GM12878 (cell line): ENCODE results near the gene UBR2. TPM values are rescaled to one million over a fixed set of nuclear protein-coding genes. Genes with fewer than 3 reads are reported as not detected.

ENCODE experiments used
- ATAC-seq: fragments of 200-7000 bp; cut with Tn5 transposase; 3 replicates; pipeline ENCODE4 v1.9.1; 2020; ENCODE audit warnings: mild to moderate bottlenecking, moderate library complexity
- BruUV-seq: library from RNA; stranded (reverse); fragments of 400-500 nt; replicated peaks from 2 replicates; lab custom pipeline; 2021; lab: Mats Ljungman, UMichigan
- CTCF ChIA-PET: fragments of 300-600 bp; sonication (Branson Sonifier 250); formaldehyde crosslinking; extraction: SDS; loops from one replicate; lab custom pipeline; 2021; ENCODE audit warnings: inconsistent platforms; lab: Yijun Ruan, JAX
- POLR2A ChIA-PET: fragments of 350-600 bp; formaldehyde crosslinking; extraction: SDS; loops from one replicate; lab custom pipeline; 2021; ENCODE audit warnings: inconsistent platforms; lab: Charles Lee
- RAD21 ChIA-PET: fragments of 300-600 bp; sonication (Branson Sonifier 250); formaldehyde crosslinking; loops from one replicate; lab custom pipeline; 2023; ENCODE audit warnings: antibody characterized with exemption; ENCODE audit not compliant: unreplicated experiment; lab: Charles Lee
- SMC1A ChIA-PET: fragments of 300-600 bp; sonication (Branson Sonifier 250); formaldehyde crosslinking; loops from one replicate; lab custom pipeline; 2023; ENCODE audit not compliant: unreplicated experiment, uncharacterized antibody; lab: Charles Lee
- DNase-seq: peaks from one replicate; pipeline ENCODE4 v3.0.0-alpha.2; 2011; ENCODE audit warnings: low read depth, low spot score
- FAIRE-seq: peaks from 3 replicates; lab custom pipeline; 2011; peaks lifted over from hg19 to GRCh38; lab: Jason Lieb, UNC
- H2AFZ ChIP-seq: 2 replicates; pipeline ENCODE4 v1.6.0; 2011; ENCODE audit warnings: low read depth, low read length, control low read depth; ENCODE audit not compliant: control insufficient read depth
- H3K27ac ChIP-seq: 2 replicates; pipeline ENCODE4 v1.5.1; 2011; ENCODE audit warnings: control low read depth; ENCODE audit not compliant: control insufficient read depth, insufficient read depth
- H3K27me3 ChIP-seq, 2 experiments: replicated peaks in 1 of 2; 2 replicates each; pipeline versions ENCODE4 v1.6.0 to v1.6.1; 2011; ENCODE audit warnings: low read length in 1 of 2; ENCODE audit not compliant: control insufficient read depth in 2 of 2, insufficient read depth in 2 of 2
- H3K36me3 ChIP-seq, 2 experiments: 2 replicates each; pipeline ENCODE4 v1.5.1; 2011; ENCODE audit warnings: low read length in 1 of 2; ENCODE audit not compliant: control insufficient read depth in 2 of 2, insufficient read depth in 2 of 2
- H3K4me1 ChIP-seq: 2 replicates; pipeline ENCODE4 v1.6.1; 2011; ENCODE audit warnings: mild to moderate bottlenecking, low read length, moderate library complexity, mixed read lengths; ENCODE audit not compliant: control insufficient read depth, insufficient read depth
- H3K4me2 ChIP-seq: 2 replicates; pipeline ENCODE4 v1.6.0; 2011; ENCODE audit warnings: control low read depth; ENCODE audit not compliant: control insufficient read depth, insufficient read depth
- H3K4me3 ChIP-seq: fragments of 200-600 bp; sonication (generic); 2 replicates; pipeline ENCODE4 v1.5.1; 2016
- H3K79me2 ChIP-seq: 2 replicates; pipeline ENCODE4 v1.6.0; 2011; ENCODE audit warnings: low read length; ENCODE audit not compliant: control insufficient read depth, insufficient read depth
- H3K9ac ChIP-seq: 2 replicates; pipeline ENCODE4 v1.8.0; 2011; ENCODE audit warnings: low read length, control low read depth, mixed read lengths; ENCODE audit not compliant: control insufficient read depth, insufficient read depth
- H3K9me3 ChIP-seq: replicated peaks from 3 replicates; pipeline ENCODE4 v1.5.1; 2011; ENCODE audit warnings: mild to moderate bottlenecking, low read length; ENCODE audit not compliant: control insufficient read depth, insufficient read depth
- H4K20me1 ChIP-seq: 2 replicates; pipeline ENCODE4 v1.6.0; 2011; ENCODE audit not compliant: control insufficient read depth, insufficient read depth
- ATF7 ChIP-seq: fragments of 450-650 bp; IDR thresholded peaks from 2 replicates; pipeline ENCODE4 v1.6.1; 2016; ENCODE audit warnings: low read depth, mild to moderate bottlenecking
- BMI1 ChIP-seq: fragments of 450-650 bp; IDR thresholded peaks from 2 replicates; pipeline ENCODE4 v1.6.1; 2016; ENCODE audit warnings: mild to moderate bottlenecking, moderate library complexity, borderline replicate concordance
- CREM ChIP-seq: IDR thresholded peaks from 2 replicates; pipeline ENCODE4 v1.6.1; 2014; ENCODE audit warnings: antibody characterized with exemption, low read depth
- EED ChIP-seq: sonication (generic); IDR thresholded peaks from 2 replicates; pipeline ENCODE4 v1.6.1; 2016; ENCODE audit warnings: antibody characterized with exemption, low read depth
- EGR1 ChIP-seq, 2 experiments: IDR thresholded peaks; 1 replicate in 1 of 2; 2 replicates in 1 of 2; pipeline ENCODE4 v1.6.1; 2011 to 2012; ENCODE audit warnings: low read depth in 2 of 2, low read length in 2 of 2, borderline replicate concordance in 1 of 2, mild to moderate bottlenecking in 1 of 2, moderate library complexity in 1 of 2
- ETV6 ChIP-seq, 2 experiments: fragments of 450-650 bp in 1 of 2; IDR thresholded peaks in 1 of 2; conservative IDR thresholded peaks in 1 of 2; 2 replicates each; pipeline ENCODE4 v1.6.1; 2014; ENCODE audit warnings: antibody characterized with exemption in 1 of 2, borderline replicate concordance in 1 of 2, low read depth in 1 of 2, mild to moderate bottlenecking in 1 of 2, moderate library complexity in 1 of 2
- IKZF1 ChIP-seq: fragments of 450-650 bp; conservative IDR thresholded peaks from 2 replicates; pipeline ENCODE4 v1.6.1; 2017; ENCODE audit warnings: antibody characterized with exemption, mild to moderate bottlenecking
- JUNB ChIP-seq: IDR thresholded peaks from 2 replicates; pipeline ENCODE4 v1.6.1; 2016; ENCODE audit warnings: antibody characterized with exemption, mild to moderate bottlenecking
- PAX5 ChIP-seq: IDR thresholded peaks from 2 replicates; pipeline ENCODE4 v1.6.1; 2011; ENCODE audit warnings: low read depth, low read length, borderline replicate concordance
- RFX5 ChIP-seq: IDR thresholded peaks from 2 replicates; pipeline ENCODE4 v1.6.1; 2011; ENCODE audit warnings: low read depth, low read length, improper control_type of control experiment
- ZNF24 ChIP-seq: fragments of 450-650 bp; IDR thresholded peaks from 2 replicates; pipeline ENCODE4 v1.6.1; 2017; ENCODE audit warnings: antibody characterized with exemption, mild to moderate bottlenecking
- WGBS: methylation state at CpG from one replicate; pipeline ENCODE4 v1.1.6; 2016; ENCODE audit warnings: low lambda C conversion rate; ENCODE audit not compliant: insufficient replicate concordance, insufficient coverage; ENCODE audit errors: missing lambda C conversion rate; 5-methylcytosine and 5-hydroxymethylcytosine counted together
- in situ Hi-C: fragments of 300-500 bp; cut with MboI; formaldehyde crosslinking; loops from 9 replicates; pipeline ENCODE4 v1.14.3; 2018; ENCODE audit warnings: mixed read lengths
- intact Hi-C: fragments of 100-400 bp; cut with micrococcal nuclease; formaldehyde crosslinking; loops from one replicate; pipeline ENCODE4 v1.14.2; 2022; ENCODE audit not compliant: unreplicated experiment
- polyA plus RNA-seq, 11 experiments: library from polyadenylated mRNA; depleted of rRNA in 4 of 11; unstranded in 6 of 11; stranded (reverse) in 5 of 11; fragments of >200 nt; fragmentation: Nextera tagmentation in 4 of 11; fragmentation: Illumina TruSeq in 1 of 11; extraction: Ambion mirVana in 4 of 11; extraction: Trizol in 1 of 11; gene quantifications; 1 replicate in 1 of 11; 2 replicates in 10 of 11; pipeline versions ENCODE4 v1.2.1 to v1.2.3, GENCODE V29; 2011 to 2016; ENCODE audit warnings: inconsistent platforms in 2 of 11, missing spikeins in 2 of 11, low read depth in 1 of 11
- total RNA-seq, 4 experiments: library from RNA; depleted of rRNA in 3 of 4; stranded (reverse); fragments of >200 nt in 3 of 4; fragmentation: Illumina TruSeq in 1 of 4; extraction: Trizol in 1 of 4; gene quantifications; 2 replicates each; pipeline versions ENCODE4 v1.2.1 to v1.2.3, GENCODE V29; 2013 to 2021
- TF ChIP-seq, protein P1 (sequence below): fragments of 450-650 bp; formaldehyde crosslinking; IDR thresholded peaks from 2 replicates; pipeline ENCODE4 v1.4.0; 2022; ENCODE audit warnings: mild to moderate bottlenecking, moderate library complexity
- TF ChIP-seq, protein P2 (sequence below): fragments of 450-650 bp; IDR thresholded peaks from 2 replicates; pipeline ENCODE4 v1.6.1; 2017; ENCODE audit warnings: mild to moderate bottlenecking, low read depth, inconsistent platforms; ENCODE audit not compliant: poor library complexity, severe bottlenecking
- TF ChIP-seq, protein P3 (sequence below): IDR thresholded peaks from 2 replicates; pipeline ENCODE4 v1.6.1; 2011; ENCODE audit warnings: low read depth, low read length, improper control_type of control experiment, borderline replicate concordance

UBR2 gene
- total and polyA plus RNA-seq, 10 of the 15 experiments (the other 5 are each of a cell fraction or from before 2014, with no cell fraction given), result 2.3 to 18.4 (median 9.6) TPM

DNA sequence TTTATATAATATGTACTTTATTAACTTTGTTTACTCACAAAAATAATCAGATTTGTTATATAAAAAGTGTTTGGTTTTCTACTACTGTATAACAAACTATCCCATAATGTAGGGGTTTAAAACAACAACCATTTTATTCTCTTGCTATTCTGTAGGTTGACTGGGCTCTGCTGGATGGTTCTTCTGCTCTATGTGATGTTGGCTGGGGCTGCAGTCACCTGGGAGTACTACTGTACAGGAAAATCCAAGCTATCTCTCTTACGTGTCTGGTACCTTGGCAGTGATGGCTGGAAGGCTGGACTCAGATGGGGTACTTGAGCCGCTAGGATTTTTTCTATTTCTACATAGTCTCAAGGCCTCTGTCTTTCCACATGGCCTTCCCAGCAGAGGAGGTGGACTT is 44.0 kb upstream of the UBR2 start (continued):
- TF ChIP-seq, protein P1, sequence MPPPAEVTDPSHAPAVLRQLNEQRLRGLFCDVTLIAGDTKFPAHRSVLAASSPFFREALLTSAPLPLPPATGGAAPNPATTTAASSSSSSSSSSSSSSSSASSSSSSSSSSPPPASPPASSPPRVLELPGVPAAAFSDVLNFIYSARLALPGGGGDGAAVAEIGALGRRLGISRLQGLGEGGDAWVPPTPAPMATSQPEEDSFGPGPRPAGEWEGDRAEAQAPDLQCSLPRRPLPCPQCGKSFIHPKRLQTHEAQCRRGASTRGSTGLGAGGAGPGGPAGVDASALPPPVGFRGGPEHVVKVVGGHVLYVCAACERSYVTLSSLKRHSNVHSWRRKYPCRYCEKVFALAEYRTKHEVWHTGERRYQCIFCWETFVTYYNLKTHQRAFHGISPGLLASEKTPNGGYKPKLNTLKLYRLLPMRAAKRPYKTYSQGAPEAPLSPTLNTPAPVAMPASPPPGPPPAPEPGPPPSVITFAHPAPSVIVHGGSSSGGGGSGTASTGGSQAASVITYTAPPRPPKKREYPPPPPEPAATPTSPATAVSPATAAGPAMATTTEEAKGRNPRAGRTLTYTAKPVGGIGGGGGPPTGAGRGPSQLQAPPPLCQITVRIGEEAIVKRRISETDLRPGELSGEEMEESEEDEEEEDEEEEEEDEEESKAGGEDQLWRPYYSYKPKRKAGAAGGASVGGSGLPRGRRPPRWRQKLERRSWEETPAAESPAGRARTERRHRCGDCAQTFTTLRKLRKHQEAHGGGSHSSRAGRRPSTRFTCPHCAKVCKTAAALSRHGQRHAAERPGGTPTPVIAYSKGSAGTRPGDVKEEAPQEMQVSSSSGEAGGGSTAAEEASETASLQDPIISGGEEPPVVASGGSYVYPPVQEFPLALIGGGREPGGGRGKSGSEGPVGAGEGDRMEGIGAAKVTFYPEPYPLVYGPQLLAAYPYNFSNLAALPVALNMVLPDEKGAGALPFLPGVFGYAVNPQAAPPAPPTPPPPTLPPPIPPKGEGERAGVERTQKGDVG (CRISPR knock-in tag), result no peak
- TF ChIP-seq EED (no peak), JUNB (no peak)

DNA sequence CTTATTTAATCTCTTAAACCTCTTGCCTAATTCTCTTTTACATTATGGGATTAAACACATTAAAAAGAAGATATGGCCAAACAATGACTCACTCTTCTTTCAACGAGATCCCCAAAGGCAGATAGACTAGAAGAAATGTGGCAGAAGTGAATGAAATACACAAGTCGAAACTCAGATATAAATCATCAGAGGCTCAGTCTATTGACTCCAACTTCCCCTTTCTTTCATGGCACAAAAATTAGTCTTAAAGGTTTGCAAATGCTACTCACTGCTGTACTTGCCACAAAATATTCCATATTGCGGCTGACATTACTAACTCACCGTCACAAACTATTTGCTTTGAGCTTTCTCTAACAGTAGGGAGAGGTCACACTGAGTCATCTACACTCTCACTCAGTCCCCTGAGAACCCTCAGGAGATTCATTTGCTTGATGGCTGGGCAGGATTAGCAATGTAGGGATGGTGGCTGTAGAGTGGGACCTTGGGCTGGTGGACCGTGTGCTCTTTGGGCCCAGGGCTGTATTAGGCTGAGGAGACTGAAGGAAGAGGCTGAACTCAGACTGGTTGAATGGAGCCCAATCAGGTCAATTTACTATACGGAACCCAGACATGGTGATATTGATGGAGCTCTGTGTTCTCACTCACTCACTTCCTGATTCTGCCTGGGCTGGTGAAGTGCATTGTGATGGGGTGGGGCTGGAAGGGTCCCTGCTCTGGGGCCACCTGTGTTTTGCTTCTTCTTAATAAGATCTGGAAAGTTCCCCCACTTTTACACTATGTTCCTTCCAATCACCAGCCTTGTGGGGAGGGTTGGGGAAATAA is 42.8 kb upstream of the UBR2 start:
- Histone ChIP-seq H3K4me2 (peak overlapping the region; percentile 53), H3K27ac (peak overlapping the region; percentile 72), H3K9me3 (peaks cover 3% of the 10 kb centered on the region; the same call in 2 of the 3 replicates), H3K79me2 (no peaks in the 10 kb centered on the region), H4K20me1 (no peaks in the 10 kb centered on the region), H3K4me1 (peaks cover 15% of the 10 kb centered on the region), H3K36me3 (no peaks in the 10 kb centered on the region), H3K9ac (0 out of 2 replicates have a peak overlapping the region, but pooled peaks have one; percentile 16), H3K27me3 (no peaks in the 10 kb centered on the region), H3K4me3 (no peak overlapping the region), H2AFZ (peak overlapping the region; percentile 68)
- WGBS, result under 1% methylated on average over 6 of the region's 6 CpGs
- POLR2A ChIA-PET, result interaction anchor here (1.0 to 4.7 kb wide), 5 partner anchors 11 to 131 kb away, joined by 3 to 32 read pairs (median 4); no protein-coding TSS in a partner anchor
- peak; percentile 74 for DNase-seq
- SMC1A ChIA-PET, result interaction anchor here (0.7 to 5.7 kb wide), 14 partner anchors 10 to 307 kb away, joined by 3 to 54 read pairs (median 4); no protein-coding TSS in a partner anchor
- ATAC-seq, result peak; percentile 91
- FAIRE-seq, result peak; percentile 92
- no TSS peak for BruUV-seq
- RAD21 ChIA-PET, result interaction anchor here (0.6 to 6.3 kb wide), 13 partner anchors 11 to 304 kb away, joined by 3 to 55 read pairs (median 5); partner anchors contain the start of gene MRPS10
- in situ Hi-C loops (no loop called here), intact Hi-C loops (loop anchor here (2.0 kb wide), 1 partner anchor 14 kb away; no protein-coding TSS in a partner anchor)
- CTCF ChIA-PET, result interaction anchor here (0.6 to 6.8 kb wide), 7 partner anchors 10 to 739 kb away, joined by 3 to 61 read pairs (median 16); no protein-coding TSS in a partner anchor
- TF ChIP-seq IKZF1 (peak; percentile 64), ZNF24 (peak; percentile 88), BMI1 (no peak), ETV6 (conservative IDR thresholded peaks at IDR 0.05 in 1 of 2, IDR thresholded peaks at IDR 0.05 in 1 of 2; ENCODE audit: borderline replicate concordance in 1 of 2, low read depth in 1 of 2) (peak in 1 of 2 experiments; percentile 54; a peak in 1 of 4 replicates), ATF7 (peak; percentile 52; the same call in 1 of the 2 replicates), EGR1 (IDR thresholded peaks at IDR 0.05; ENCODE audit: borderline replicate concordance in 1 of 2, low read depth in 2 of 2, low read length in 2 of 2) (no peak), RFX5 (no peak), CREM (peak; percentile 54), PAX5 (no peak)
- TF ChIP-seq, protein P2, sequence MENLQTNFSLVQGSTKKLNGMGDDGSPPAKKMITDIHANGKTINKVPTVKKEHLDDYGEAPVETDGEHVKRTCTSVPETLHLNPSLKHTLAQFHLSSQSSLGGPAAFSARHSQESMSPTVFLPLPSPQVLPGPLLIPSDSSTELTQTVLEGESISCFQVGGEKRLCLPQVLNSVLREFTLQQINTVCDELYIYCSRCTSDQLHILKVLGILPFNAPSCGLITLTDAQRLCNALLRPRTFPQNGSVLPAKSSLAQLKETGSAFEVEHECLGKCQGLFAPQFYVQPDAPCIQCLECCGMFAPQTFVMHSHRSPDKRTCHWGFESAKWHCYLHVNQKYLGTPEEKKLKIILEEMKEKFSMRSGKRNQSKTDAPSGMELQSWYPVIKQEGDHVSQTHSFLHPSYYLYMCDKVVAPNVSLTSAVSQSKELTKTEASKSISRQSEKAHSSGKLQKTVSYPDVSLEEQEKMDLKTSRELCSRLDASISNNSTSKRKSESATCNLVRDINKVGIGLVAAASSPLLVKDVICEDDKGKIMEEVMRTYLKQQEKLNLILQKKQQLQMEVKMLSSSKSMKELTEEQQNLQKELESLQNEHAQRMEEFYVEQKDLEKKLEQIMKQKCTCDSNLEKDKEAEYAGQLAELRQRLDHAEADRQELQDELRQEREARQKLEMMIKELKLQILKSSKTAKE, result peak; percentile 75
- TF ChIP-seq, protein P3, sequence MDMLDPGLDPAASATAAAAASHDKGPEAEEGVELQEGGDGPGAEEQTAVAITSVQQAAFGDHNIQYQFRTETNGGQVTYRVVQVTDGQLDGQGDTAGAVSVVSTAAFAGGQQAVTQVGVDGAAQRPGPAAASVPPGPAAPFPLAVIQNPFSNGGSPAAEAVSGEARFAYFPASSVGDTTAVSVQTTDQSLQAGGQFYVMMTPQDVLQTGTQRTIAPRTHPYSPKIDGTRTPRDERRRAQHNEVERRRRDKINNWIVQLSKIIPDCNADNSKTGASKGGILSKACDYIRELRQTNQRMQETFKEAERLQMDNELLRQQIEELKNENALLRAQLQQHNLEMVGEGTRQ, result no peak
